ENCODE data around the gene GRIP2. TPM values are rescaled to one million over a fixed set of nuclear protein-coding genes. Genes with fewer than 3 reads are reported as not detected.

Gene GRIP2
- total RNA-seq, 1 donor from 2014 or later, result 0.06 TPM

DNA sequence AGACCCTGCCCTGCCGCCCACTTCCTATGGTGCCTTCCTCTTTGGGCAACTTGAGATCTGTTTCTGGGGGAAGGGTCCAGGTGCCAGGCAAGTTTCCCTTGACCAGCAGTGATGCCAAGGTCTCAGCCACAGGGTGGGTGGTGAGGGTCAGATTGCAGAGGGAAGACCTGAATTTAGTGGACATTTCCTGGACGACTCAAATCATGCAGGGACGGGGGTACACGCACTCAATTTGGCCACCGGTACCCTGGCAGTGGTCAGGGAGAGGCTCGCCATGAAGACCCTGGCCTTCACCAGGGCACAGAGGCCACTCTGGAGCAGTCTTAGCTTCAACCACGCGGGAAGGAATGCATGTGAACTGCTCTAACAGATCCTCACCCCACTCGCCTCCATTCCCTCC lies 1.5 kb upstream of the GRIP2 start:
- no peak for DNase-seq (ENCODE audit: extremely low read depth, low read depth, low spot score)

DNA sequence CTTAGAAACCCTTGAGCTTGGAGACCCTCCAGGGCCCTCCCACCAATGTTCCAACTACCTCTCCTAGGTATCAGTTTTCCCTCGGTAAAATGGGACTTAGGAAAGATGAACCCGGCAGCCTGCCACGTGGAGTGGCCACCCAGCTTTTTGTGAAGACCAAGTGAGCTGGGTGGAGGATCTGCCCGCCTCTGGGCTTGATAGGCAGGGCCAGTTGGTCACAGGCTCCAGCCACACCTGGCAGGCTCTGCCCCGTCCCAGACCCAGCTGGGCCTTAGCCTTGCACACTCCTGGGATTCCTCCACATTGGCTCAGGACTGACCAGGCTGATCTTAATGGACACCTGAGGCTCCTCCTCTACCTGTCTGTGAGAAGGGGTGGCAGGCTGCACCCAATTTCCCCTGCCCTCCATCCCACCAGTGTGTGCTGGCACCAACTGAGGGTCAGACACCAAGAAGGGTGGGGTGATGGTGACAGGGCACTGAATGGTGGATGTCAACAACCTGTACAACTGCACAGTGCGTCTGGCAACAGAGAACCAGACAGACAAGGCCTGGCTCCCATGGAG lies 761 bp upstream of the GRIP2 start:
- DNase-seq (ENCODE audit: extremely low read depth, low read depth, low spot score), result no peak

DNA sequence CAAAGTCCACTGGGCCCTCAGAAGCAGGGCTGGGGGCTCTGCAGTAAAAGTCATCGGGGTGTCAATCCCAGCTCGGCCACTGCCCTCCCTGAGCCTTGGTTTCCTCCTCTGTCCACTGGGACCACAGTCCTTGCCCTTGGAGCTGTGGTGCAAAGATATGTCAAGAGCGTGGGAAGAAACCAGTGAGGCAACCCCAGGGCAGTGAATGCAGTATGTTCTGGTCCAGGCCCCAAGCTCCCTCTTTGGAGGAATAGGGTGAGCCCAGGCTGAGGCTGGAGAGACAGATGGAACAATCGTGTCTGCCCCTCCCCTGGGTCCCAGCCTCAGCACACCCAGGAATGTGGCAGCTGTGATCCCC lies 779 bp downstream of the GRIP2 start:
- no peak for DNase-seq (ENCODE audit: extremely low read depth, low read depth, low spot score)

DNA sequence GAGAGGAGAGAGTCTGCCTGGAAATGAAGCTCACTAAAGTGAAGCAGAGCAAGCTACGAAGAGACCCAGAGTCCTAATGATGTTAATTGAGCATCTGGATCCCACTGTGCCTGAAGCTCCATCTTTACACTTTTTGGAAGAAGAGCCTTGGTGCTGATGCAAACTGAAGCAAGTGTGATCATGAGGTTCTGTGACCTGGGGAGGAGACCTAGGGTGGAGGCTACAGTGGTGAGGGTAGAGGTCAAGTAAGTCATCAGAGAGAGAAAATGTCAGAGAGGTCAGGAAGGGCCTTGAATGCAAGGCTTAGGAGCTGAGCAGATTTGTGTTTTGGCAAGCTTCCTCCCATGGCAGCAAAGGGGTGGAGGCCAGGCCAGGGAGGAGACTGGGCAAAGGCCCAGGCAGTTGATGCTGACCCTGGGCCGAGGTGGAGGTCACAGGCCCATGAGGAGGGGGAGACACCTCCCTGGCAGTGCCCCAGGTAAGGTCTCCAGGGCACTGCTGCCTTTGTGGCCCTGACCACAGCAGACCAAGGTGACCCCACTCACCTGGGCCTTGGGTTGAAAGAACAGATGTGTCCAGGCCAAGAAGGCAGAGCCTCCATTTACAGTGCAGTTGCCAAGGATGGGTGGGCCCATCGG lies 1.6 kb downstream of the GRIP2 start:
- DNase-seq (ENCODE audit: extremely low read depth, low read depth, low spot score), result no peak

DNA sequence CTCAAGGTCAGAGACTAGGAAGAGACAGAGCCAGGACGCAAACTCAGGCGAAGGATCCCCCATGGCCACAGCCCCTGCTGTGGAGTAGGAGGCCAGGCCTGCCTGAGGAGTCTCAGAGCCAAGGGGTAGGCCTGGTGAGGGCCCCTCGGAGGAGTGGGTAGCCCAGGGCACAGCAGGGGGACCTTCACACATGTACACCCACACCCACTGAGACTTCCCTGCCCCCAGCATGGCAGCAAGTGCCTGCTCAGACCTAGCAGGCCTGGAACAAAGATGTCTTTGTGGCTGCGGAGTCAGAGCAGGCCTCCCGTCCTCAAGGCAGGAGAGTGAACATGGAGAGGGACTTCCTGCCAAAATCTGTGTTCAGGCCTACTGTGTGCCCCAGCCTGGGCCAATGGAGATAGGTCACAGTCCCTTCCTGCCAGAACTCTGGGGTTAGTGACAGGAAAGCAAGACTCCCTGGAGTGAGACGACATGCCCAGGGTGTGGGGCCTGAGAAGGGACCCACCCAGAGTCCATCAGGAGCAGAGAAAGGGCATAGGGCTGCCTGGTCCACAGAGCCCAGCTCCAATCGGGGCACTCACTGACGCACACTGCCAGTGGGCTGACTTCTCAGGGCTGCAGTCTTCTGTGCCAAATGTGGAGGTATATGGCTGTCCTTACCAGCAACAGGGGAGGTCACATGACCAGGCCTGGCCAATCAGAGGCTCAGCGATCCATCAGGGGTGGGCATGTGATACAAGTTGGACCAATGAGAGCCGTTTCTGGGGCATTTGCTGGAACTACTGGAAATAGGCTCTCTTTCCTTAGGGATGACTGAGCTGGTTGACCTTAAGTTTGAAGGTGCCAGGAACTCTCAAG lies 2.3 kb downstream of the GRIP2 start:
- no peak for DNase-seq (ENCODE audit: extremely low read depth, low read depth, low spot score)

DNA sequence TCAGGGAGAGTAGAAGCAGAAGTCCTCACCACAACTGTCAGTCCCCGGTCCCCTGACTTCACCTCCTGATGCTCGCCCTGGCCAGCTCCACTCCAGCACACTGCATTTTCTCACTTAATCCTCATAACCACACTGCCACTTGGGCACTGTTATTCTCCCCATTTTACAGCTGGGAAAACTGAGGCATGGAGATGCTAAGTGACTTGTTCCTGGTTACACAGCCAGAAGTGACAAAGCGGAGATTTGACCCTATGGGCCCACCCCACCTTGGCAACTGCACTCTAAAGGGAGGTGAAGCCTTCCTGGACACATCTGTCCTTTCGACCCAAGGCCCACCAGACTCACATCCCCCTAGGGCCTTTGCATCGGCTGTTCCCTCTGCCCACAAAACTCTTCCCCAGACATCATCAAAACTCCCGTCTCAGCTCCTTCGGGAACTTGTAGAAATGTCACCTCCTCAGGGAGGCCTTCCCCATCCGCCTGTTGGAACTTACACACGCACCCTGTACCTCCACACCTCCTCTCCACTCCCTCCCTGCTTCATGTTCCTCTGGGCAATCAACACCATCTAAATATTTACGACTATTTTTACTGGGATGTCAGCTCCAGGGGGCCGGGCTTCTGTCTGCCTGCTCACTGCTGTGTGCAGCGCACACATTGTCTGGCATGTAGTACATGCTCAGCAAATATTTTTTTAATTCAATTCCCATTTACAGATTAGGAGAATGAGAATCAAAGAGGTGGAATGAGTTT lies 3.1 kb downstream of the GRIP2 start:
- no peak for DNase-seq (ENCODE audit: extremely low read depth, low read depth, low spot score)

DNA sequence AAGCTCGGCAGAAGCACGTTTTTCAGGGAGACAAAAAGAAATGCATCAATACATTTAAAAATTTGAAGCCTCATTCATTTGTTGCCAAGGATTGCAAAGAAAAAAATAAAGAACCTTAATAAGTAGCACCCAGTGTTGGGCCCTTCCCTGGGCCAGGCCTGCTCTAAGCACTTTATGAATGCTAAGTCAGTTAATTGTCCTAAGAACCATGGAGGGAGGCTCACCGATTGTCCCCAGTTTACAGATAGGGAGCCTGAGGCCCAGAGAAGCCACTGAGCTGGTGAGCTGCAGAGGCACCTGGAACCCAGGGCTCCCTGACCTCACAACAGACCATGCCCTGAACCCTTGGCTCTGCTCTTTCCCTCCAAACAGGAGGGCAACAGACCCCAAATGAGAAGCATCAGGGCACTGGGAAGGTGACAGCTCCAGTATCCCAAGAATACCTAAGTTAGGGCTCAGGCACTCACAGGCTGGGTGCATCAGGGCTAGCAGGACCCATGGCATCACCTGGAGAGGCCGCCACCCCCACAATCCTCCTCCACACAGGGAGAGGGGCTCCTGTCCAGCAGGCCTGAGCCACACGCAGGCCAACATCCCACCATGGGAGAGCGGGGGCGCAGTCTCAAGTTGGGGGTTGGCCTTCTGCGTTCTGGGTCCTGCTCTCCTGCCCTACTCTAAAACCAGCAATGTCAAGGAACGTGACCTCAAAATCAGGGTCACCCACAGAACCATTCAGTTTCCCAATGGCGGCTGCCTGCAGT lies 3.9 kb downstream of the GRIP2 start:
- DNase-seq (ENCODE audit: extremely low read depth, low read depth, low spot score), result no peak

DNA sequence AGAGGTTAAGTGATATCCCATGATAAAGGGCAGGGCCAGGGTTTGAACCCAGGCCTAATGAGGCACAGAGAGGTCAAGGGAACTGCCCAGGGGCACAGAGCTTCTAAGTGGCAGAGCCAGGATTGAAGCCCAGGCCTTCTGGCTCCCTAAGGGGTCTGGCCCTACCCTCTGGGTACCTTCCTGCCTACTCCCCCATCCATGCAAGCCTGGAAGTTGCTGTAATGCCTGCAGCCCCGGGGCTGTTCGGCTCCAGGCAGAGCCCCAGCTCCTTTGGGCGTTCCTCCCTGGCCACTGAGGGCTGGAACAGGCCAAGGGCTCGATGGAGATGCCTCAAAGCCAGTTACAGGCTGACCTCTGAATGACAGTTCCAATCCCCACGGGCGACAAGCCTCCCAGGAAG lies 4.5 kb downstream of the GRIP2 start:
- DNase-seq (ENCODE audit: extremely low read depth, low read depth, low spot score), result no peak

DNA sequence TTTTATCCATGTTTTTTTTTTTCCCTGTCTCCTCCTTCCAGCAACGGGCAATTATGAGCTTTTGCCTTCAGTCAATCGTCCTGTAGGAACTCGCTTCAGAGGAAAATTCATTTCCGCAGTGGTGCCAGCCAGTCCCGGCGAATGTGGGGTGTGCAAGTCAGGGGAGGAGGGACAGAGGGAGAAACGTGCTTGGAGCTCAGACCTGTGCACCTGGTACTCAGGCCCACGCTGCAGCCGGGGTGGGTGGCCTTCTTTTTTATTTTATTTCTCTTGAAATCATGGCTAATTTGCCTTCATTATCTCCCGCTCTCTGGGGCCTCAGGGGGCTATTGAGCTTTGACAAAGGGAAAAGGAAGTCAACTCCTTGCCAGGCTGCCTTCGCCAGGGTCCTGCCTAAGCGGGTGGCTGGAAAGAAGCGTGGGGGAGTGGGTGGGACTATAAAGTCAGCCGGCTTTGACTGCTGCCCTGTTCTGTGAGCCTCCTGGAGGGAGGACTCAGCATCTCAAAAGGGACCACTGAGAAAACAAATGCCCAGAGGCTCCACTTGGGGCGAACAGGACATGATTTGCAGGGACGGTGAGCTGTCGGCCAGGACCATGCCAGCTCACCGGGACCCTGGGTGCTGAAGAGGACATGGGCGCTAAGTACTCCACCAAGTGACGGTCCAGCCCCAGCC lies 5.5 kb downstream of the GRIP2 start:
- no peak for DNase-seq (ENCODE audit: extremely low read depth, low read depth, low spot score)

DNA sequence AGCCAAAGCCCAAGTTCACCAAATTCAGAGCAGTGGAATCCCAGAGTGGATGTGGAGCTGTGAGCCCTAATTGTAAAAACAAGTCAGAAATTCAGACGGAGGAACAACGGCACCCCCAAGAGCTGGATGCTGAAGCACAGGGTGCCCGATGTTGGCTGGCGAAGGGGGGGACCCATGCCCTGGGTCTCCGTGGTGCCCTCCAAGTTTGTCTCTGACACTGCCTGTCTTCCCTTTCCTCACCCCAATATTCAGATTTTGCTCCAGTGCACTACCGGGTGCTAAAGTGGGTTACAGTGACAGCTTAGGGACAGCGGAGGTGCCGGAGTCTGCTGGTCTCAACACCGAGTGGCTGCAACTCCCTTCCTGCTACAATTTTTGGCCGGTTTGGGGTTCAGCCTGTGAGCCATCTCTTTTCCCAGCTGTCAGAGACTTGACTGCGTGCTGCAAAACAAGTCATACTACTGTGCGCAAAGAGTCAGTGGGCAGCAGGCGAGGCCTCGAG lies 6.6 kb downstream of the GRIP2 start:
- DNase-seq (ENCODE audit: extremely low read depth, low read depth, low spot score), result no peak

DNA sequence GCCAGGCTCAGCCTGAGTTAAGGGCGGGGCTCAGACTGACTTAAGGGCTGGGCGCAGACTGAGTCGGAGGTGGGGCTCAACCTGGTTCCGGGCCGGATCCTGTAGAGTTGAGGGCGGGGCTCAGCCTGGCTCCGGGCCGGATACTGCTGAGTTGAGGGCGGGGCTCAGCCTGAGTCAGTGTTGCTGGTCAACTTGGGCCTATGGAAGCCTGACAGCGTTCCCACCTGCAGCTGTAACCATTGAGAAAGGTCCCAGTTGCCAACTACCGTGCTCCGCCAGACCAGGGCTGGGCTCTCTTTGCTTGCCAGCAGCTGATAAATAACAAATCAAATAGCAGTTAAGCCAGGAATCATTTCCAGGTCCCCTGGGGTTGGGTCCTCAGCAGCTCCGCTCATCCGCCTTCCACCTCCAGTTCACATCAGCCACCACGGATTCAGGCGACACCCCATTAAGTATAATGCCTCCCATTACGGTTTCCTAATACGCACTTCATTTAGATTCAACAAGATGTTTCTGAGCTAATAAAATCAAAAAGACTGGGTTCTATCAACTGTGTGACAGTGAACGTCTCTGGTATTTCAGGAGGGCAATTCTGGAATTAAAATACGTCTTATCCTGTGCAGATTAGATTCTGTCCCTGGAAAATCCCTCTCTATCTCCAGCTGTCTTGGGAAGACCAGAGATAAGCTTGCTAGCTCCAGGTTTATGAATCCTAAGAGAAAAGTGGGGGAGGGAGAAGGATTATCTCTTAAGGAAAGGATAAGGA lies 7.3 kb downstream of the GRIP2 start:
- DNase-seq (ENCODE audit: extremely low read depth, low read depth, low spot score), result no peak

DNA sequence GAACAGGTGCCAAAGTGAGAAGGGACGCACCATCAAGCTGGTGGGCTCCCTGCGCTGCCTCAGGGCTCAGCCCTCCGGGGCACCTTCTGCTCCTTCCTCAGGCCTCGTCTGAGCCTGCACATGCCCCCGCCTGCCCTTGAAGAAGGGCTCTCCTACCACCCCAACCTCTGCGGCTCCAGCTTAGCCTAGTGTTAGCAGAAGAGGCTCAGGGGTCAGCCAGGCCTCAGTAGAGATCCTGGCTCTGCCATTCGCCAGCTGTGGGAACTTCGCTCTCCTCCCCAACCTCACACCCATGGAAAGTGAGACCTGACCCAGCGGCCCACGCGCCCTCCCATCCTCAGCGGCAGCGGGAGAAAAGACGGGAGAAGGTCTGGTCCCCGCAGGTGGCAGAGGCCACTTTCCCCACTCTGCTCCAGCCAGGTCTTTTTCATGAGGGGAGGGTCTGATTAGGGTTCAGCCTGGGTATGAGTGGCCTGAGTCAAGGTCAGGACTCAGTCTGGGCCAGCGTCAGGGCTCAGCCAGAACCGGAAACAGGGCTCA lies 8.2 kb downstream of the GRIP2 start:
- no peak for DNase-seq (ENCODE audit: extremely low read depth, low read depth, low spot score)

DNA sequence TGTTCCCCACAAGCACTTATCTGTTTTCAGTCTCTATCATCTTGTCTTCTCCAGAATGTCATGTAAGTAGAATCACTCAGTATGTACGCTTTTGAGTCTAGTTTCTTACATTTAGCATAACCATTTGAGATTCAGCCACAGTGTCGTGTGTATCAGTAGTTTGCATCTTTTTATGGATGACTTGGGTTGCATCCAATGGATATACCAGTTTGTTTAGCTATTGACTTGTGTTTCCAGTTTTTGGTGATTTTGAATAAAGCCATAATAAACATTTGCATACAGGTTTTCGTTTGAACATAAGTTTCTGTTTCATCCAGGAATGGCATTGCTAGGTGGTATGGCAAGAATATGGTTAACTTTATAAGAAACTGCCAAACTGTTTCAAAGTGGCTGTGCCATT lies 12.1 kb downstream of the GRIP2 start:
- DNase-seq (ENCODE audit: extremely low read depth, low read depth, low spot score), result no peak

DNA sequence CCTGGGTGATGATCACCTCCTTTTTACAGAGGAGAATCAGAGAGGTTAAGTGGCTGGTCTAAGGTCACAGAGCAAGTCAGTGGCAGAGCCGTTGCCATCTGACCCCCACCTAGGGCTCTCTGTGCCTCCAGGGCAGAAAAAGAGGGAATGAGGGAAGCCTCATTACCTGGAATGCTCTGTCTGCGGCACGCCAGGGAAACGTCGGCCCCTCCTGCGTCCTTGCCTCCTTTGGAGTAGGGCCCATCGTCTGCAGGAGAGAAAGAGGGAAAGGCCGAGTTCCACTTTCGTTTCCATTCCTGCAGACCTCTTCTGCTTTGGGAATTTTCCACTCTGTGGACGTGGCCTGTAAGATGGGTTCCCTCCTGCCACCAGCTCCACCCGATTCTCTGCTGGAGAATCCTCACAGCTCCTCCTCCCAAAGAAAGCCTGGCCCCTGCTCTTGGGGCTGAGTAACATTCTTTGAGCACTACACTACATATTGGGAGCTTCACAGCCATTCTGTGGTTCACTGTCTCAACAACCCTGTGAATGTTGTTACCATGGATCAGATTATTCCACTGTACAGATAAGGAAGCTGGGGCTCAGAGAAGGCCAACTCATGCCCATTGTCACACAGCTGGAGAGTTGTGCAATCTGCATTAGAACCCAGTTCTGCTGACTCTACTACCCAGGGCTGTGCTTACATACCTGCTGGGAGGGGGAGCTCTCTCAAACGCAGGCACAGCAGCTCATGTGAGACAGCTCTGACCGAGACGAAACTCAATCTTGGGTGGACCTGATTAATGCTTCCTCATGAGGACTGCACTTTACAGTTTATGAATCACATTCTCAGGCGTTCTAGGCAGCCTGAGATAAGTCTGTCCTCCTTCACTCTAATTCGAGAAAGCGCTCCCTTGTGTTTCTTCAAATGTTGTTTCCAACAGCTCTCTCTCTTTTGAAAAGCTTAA lies 14.2 kb downstream of the GRIP2 start:
- DNase-seq (ENCODE audit: extremely low read depth, low read depth, low spot score), result no peak

DNA sequence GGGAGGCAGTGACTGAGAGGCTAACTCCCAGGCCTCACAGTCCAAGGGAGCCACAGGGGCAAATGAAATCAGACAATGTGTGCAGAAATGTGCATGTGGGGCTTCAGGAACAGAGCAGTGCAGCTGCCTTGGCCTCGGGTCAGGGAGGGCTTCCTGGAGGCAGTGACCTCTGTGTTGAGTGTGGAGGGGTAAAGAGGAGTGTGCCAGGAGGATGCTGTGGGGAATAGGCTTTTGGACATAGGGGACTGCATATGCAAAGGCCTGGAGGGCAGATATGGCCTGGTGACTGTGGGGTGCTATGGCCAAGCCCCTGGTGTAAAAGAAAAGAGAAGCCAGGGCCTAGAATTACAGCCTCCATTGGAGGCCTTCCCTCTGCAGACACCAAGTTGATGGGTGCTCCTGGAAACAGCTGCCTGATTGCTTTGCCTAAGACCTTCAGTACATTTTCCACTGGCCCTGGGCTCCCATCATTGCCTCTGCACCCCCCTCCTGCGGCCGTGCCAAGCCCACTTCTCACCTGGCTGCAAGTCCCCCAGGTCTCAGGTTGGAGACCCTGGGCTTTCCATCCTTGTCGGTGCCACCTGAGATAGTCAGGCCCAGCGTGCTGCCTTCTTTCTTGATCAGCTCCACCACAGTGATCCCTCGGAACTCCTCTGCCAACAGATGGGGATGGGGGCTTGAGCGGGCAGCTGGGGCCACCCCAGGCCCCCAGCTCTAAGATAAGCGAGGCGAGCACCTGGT lies 15.1 kb downstream of the GRIP2 start:
- DNase-seq (ENCODE audit: extremely low read depth, low read depth, low spot score), result no peak

DNA sequence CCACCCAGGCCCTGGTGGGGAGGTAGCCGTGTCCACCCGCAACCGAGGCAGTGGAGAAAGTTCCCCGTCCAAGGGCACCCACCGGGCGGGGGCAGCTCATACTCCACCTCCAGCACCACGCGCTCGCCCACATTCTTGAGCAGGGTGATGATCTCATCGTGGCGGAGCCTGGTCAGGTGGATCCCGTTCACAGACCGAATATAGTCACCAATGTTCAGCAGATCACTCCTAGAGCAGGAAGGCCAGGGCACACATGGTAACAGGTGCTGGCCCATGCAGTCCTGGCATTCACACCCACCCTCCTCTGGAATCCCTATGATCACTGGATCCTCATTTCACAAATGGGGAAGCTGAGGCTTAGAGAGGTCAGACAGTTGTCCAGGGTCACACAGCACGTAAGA lies 15.8 kb downstream of the GRIP2 start:
- no peak for DNase-seq (ENCODE audit: extremely low read depth, low read depth, low spot score)

DNA sequence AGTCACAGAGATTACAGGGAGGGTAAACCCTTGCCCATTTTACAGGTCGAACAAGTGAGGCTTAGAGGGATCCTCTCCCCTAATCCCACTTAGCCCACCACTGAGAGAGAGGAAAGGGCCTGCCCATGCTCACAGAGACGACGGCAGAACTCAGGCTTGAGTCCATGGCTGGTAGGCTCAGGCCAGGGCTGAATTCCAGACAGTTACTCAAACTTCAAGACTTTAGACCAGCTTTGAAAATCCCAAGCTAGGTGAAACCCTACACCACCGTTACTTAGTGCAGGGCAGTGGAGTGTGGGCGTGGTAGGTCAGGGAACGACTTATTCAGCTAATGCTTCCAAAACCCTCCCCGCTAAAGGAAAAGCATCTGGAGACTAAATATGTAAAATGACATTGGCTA lies 16.4 kb downstream of the GRIP2 start:
- no peak for DNase-seq (ENCODE audit: extremely low read depth, low read depth, low spot score)

Data from glomerular endothelial cell (primary cell).